H1 (cell line): ENCODE data around the gene DDC.

Experiments
- CTCF ChIP-seq, 3 experiments: IDR thresholded peaks; 1 replicate in 2 of 3; 2 replicates in 1 of 3; pipeline versions ENCODE4 v1.5.1 to v1.6.1; 2011; ENCODE audit warnings: low read length in 3 of 3, mild to moderate bottlenecking in 3 of 3, inconsistent platforms in 2 of 3, low read depth in 1 of 3, moderate library complexity in 1 of 3; ENCODE audit not compliant: insufficient read depth in 1 of 3; ENCODE audit errors: control extremely low read depth in 1 of 3
- EZH2 ChIP-seq: fragments of 200-600 bp; sonication (generic); IDR thresholded peaks from 2 replicates; pipeline ENCODE4 v1.7.1; 2012; ENCODE audit warnings: low read depth, mild to moderate bottlenecking, moderate library complexity, low read length, inconsistent platforms; ENCODE audit not compliant: severe bottlenecking

GRCh38 chr7:50560865-50561351, 4.3 kb downstream of the DDC start:
- TF ChIP-seq CTCF (IDR thresholded peaks at IDR 0.05; ENCODE audit: control extremely low read depth in 1 of 3, insufficient read depth in 1 of 3, low read depth in 1 of 3, low read length in 3 of 3) (peak in 1 of 3 experiments; percentile 14; a peak in 1 of 4 replicates), EZH2 (no peak)
